DND-41 (cell line): ENCODE results near the gene NDRG4.

Experiments used
- ATAC-seq: fragments of 200-7000 bp; cut with Tn5 transposase; 3 replicates; pipeline ENCODE4 v1.9.1; 2021; ENCODE audit warnings: low read depth; ENCODE audit not compliant: insufficient read depth
- DNase-seq: peaks from one replicate; pipeline ENCODE4 v3.0.0-alpha.2; 2020
- H2AFZ ChIP-seq: 2 replicates; pipeline ENCODE4 v1.6.0; 2012; ENCODE audit warnings: low read depth, low read length
- H3K27ac ChIP-seq: 2 replicates; pipeline ENCODE4 v1.5.1; 2012; ENCODE audit warnings: low read length, inconsistent platforms
- H3K27me3 ChIP-seq: fragments of 200-600 bp; sonication (generic); 2 replicates; pipeline ENCODE4 v1.6.0; 2012; ENCODE audit warnings: low read length, mild to moderate bottlenecking, inconsistent platforms; ENCODE audit not compliant: insufficient read depth, poor library complexity
- H3K36me3 ChIP-seq: 2 replicates; pipeline ENCODE4 v1.5.1; 2012; ENCODE audit warnings: low read length, inconsistent platforms; ENCODE audit not compliant: insufficient read depth
- H3K4me1 ChIP-seq: 2 replicates; pipeline ENCODE4 v1.5.1; 2012; ENCODE audit warnings: mild to moderate bottlenecking, low read length; ENCODE audit not compliant: insufficient read depth
- H3K4me2 ChIP-seq: 2 replicates; pipeline ENCODE4 v1.6.0; 2012; ENCODE audit warnings: mild to moderate bottlenecking, moderate library complexity, low read length, inconsistent platforms; ENCODE audit not compliant: insufficient read depth
- H3K4me3 ChIP-seq, 2 experiments: fragments of 200-600 bp in 1 of 2; shearing (Covaris generic) in 1 of 2; 2 replicates each; pipeline ENCODE4 v1.5.1; 2012 to 2016; ENCODE audit warnings: inconsistent platforms in 2 of 2, low read length in 2 of 2, mild to moderate bottlenecking in 2 of 2, low read depth in 1 of 2, moderate library complexity in 1 of 2
- H3K79me2 ChIP-seq: 2 replicates; pipeline ENCODE4 v1.6.0; 2012; ENCODE audit warnings: low read length, inconsistent platforms; ENCODE audit not compliant: insufficient read depth
- H3K9ac ChIP-seq: 2 replicates; pipeline ENCODE4 v1.6.0; 2012; ENCODE audit warnings: low read depth, mild to moderate bottlenecking, inconsistent platforms, low read length, moderate library complexity
- H3K9me3 ChIP-seq: 2 replicates; pipeline ENCODE4 v1.5.1; 2012; ENCODE audit warnings: low read length, moderate library complexity, mild to moderate bottlenecking, inconsistent platforms; ENCODE audit not compliant: insufficient read depth, severe bottlenecking
- H4K20me1 ChIP-seq: 2 replicates; pipeline ENCODE4 v1.6.0; 2012; ENCODE audit warnings: low read length; ENCODE audit not compliant: insufficient read depth
- CTCF ChIP-seq: IDR thresholded peaks from 2 replicates; pipeline ENCODE4 v1.5.1; 2012; ENCODE audit warnings: borderline replicate concordance, low read length, moderate library complexity, mild to moderate bottlenecking; ENCODE audit not compliant: poor library complexity, severe bottlenecking; ENCODE audit errors: extremely low read depth
- EZH2 ChIP-seq: IDR thresholded peaks from 3 replicates; pipeline ENCODE4 v1.6.1; 2012; ENCODE audit warnings: borderline replicate concordance, low read depth, mild to moderate bottlenecking, moderate library complexity, low read length, inconsistent platforms; ENCODE audit not compliant: severe bottlenecking

Gene NDRG4

GRCh38 chr16:58503166-58503862, 3.4 kb downstream of the NDRG4 start:
- Histone ChIP-seq H3K27ac (no peak overlapping the region), H3K27me3 (no peaks in the 10 kb centered on the region), H3K4me1 (no peaks in the 10 kb centered on the region), H3K9me3 (no peaks in the 10 kb centered on the region), H3K4me2 (no peak overlapping the region), H3K4me3 (no peak overlapping the region), H2AFZ (no peak overlapping the region), H3K79me2 (no peaks in the 10 kb centered on the region), H4K20me1 (0 out of 2 replicates have a peak, but pooled peaks cover 3% of the 10 kb centered on the region), H3K36me3 (no peaks in the 10 kb centered on the region), H3K9ac (no peak overlapping the region)
- no peak for ATAC-seq
- no peak for TF ChIP-seq EZH2
- no peak for TF ChIP-seq CTCF
- no peak for DNase-seq

- ATAC-seq (no peak), DNase-seq (no peak)
- Histone ChIP-seq H3K36me3 (no peaks in the 10 kb centered on the region), H3K27me3 (no peaks in the 10 kb centered on the region), H2AFZ (no peak overlapping the region), H3K4me1 (no peaks in the 10 kb centered on the region), H3K9me3 (no peaks in the 10 kb centered on the region), H3K4me3 (no peak overlapping the region), H3K27ac (no peak overlapping the region), H4K20me1 (peaks cover 5% of the 10 kb centered on the region; the same call in 1 of the 2 replicates), H3K79me2 (no peaks in the 10 kb centered on the region), H3K9ac (no peak overlapping the region), H3K4me2 (no peak overlapping the region)
- TF ChIP-seq EZH2 (no peak), CTCF (no peak)
Observed at GRCh38 chr16:58503863-58504688, 4.1 kb downstream of the NDRG4 start.

- H3K4me3 ChIP-seq: no peak overlapping the region
- DNase-seq (no peak), ATAC-seq (no peak; the same call in 2 of the 3 replicates)
- H3K36me3 ChIP-seq: peaks cover 4% of the 10 kb centered on the region; the same call in 1 of the 2 replicates
- H3K9me3 ChIP-seq: no peaks in the 10 kb centered on the region
- H3K27ac ChIP-seq: no peak overlapping the region
- H4K20me1 ChIP-seq: peaks cover 11% of the 10 kb centered on the region; the same call in 1 of the 2 replicates
- H3K4me1 ChIP-seq: no peaks in the 10 kb centered on the region
- H3K79me2 ChIP-seq: no peaks in the 10 kb centered on the region
- H3K4me2 ChIP-seq: no peak overlapping the region
- H3K9ac ChIP-seq: no peak overlapping the region
- TF ChIP-seq CTCF (no peak), EZH2 (no peak)
- H2AFZ ChIP-seq: no peak overlapping the region
- no peaks in the 10 kb centered on the region for H3K27me3 ChIP-seq
Observed at GRCh38 chr16:58506241-58507194, 6.6 kb downstream of the NDRG4 start.
